ENCODE measurements around the gene CHMP4B. TPM values are rescaled to one million over a fixed set of nuclear protein-coding genes. Genes with fewer than 3 reads are reported as not detected.
A peak's percentile ranks its signal among the peaks of the same experiment; 100 is the strongest.

Gene CHMP4B
- total and polyA plus RNA-seq, 4 donors, result 2.7 to 37.2 (median 17.2) TPM

DNA sequence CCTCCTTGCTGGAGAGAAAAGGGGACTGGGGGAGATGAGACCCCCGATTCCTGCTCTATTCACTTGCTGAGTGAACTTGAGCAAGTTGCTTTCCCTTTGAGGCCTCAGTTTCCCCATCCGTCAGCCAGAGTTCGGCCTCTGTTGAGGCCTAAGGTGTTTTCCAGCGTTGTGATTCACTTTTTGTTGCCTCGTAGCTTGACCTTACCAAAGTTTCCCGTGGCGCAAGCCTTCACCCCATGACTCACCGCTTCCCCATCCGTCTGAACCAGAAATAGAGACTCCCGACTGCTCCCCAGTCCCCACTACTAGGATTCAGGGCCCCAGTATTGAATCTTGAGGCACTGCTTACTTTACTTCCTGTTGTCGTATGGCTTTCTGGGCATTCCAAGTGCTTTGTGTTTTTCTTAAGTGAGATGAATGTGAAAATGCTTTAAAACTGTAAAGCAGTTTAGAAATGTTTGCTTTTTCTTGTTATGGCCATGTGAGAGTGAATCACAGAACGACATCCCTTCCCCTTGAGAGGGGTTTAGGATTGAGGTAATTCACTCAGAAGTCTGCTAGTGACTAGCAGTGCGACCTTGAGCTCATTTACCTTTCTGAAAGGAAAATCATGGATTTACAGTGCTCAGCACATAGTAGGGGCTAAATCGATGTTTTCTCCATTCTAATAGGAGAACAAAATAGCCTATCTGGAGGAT, 1.2 kb downstream of the CHMP4B start:
- Histone ChIP-seq H3K4me3 (ENCODE audit: low read depth in 1 of 3, low read length in 3 of 3) (peak overlapping the region; percentile 84 to 97 (median 94)), H3K36me3 (ENCODE audit: control insufficient read depth in 4 of 4, insufficient read depth in 3 of 4, low read depth in 1 of 4, low read length in 3 of 4) (no peaks in the 10 kb centered on the region), H3K9ac (ENCODE audit: low read depth in 1 of 2, low read length in 2 of 2) (peak overlapping the region; percentile 95 to 100), H3K27ac (ENCODE audit: low read depth in 1 of 2, low read length in 2 of 2) (peak overlapping the region; percentile 93 to 100), H3K27me3 (ENCODE audit: control insufficient read depth in 4 of 4, insufficient read depth in 4 of 4, low read length in 3 of 4) (no peaks in the 10 kb centered on the region), H3K4me1 (ENCODE audit: control insufficient read depth in 4 of 4, insufficient read depth in 4 of 4, low read length in 3 of 4) (peaks cover 12 to 33% (median 25%) of the 10 kb centered on the region in 4 donors), H3K9me3 (ENCODE audit: control insufficient read depth in 4 of 4, low read length in 3 of 4) (no peaks in the 10 kb centered on the region)
- WGBS, result 10% methylated on average over 14 of the region's 14 CpGs
- DNase-seq (ENCODE audit: low spot score), result no peak
- TF ChIP-seq TAF1 (conservative IDR thresholded peaks at IDR 0.05) (no peak), RXRA (IDR thresholded peaks at IDR 0.05) (peak; percentile 34 to 39), JUND (IDR thresholded peaks at IDR 0.05) (peak; percentile 92 to 95)
- TF ChIP-seq, protein P1, sequence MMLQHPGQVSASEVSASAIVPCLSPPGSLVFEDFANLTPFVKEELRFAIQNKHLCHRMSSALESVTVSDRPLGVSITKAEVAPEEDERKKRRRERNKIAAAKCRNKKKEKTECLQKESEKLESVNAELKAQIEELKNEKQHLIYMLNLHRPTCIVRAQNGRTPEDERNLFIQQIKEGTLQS (IDR thresholded peaks at IDR 0.05), result peak; percentile 68

DNA sequence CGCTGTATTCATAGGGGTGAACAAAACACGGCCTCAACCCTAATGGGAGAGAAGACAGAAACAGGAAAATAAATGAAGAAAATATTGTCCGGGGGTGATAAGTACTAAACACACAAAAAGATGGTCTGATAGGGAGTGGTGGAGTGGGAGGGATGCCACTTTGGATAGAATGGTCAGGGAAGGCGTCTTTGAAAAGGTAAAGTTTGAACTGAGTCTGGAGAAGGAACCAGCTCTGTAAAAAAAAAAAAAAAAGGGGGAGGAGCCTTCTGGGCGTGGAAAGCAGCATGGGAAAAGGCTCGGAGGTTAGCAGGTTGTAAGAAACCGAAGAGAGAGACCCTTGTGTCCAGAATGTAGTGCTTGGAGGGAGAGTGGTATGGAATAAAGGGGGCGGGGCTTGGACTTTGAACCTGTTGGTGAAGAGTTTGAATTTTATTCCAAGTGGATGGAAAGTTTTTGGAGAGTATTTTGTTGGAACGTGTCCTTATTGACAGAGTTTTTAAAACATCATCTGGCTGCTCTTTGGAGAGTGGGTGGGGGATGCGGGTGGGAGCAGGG, 1.8 kb downstream of the CHMP4B start:
- 19% methylated on average over 10 of the region's 10 CpGs for WGBS
- Histone ChIP-seq H3K4me1 (ENCODE audit: control insufficient read depth in 4 of 4, insufficient read depth in 4 of 4, low read length in 3 of 4) (peaks cover 12 to 37% (median 25%) of the 10 kb centered on the region in 4 donors), H3K27me3 (ENCODE audit: control insufficient read depth in 4 of 4, insufficient read depth in 4 of 4, low read length in 3 of 4) (no peaks in the 10 kb centered on the region), H3K27ac (ENCODE audit: low read depth in 1 of 2, low read length in 2 of 2) (peak overlapping the region; percentile 93 to 100), H3K4me3 (ENCODE audit: low read depth in 1 of 3, low read length in 3 of 3) (peak overlapping the region; percentile 53 to 94 (median 84)), H3K36me3 (ENCODE audit: control insufficient read depth in 4 of 4, insufficient read depth in 3 of 4, low read depth in 1 of 4, low read length in 3 of 4) (no peaks in the 10 kb centered on the region), H3K9me3 (ENCODE audit: control insufficient read depth in 4 of 4, low read length in 3 of 4) (no peaks in the 10 kb centered on the region), H3K9ac (ENCODE audit: low read depth in 1 of 2, low read length in 2 of 2) (peak overlapping the region; percentile 95 to 100)
- TF ChIP-seq RAD21 (IDR thresholded peaks at IDR 0.05) (no peak), HNF4A (conservative IDR thresholded peaks at IDR 0.05) (peak; percentile 45 to 66), SP1 (IDR thresholded peaks at IDR 0.05) (peak; percentile 17)
- peak; percentile 49 for DNase-seq (ENCODE audit: low spot score)

DNA sequence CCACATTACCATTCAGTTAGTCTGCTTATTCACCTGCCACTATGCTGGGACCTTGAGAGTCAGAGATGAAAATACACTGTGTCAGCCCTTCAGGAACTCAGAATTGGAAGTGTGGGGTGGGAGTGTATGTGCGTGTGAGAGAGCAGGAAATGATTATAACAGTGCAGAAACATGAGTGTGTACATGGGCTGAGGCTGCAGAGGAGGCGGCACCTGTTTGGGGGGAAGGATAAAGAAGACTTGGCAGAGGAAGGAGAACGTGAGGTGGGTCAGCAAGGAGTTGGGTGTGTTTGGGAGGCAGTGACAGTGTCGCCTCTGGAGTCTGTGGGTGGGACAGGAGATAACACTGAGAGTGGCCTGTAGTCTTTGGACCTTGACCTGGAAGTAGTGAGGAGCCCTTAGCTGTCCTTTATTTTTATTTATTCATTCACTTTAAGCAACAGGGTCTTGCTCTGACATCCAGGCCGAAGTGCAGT, 3.1 kb downstream of the CHMP4B start:
- no peaks in the 10 kb centered on the region for H3K36me3 ChIP-seq (ENCODE audit: control insufficient read depth in 4 of 4, insufficient read depth in 3 of 4, low read depth in 1 of 4, low read length in 3 of 4)
- peaks cover 12 to 37% (median 25%) of the 10 kb centered on the region in 4 donors for H3K4me1 ChIP-seq (ENCODE audit: control insufficient read depth in 4 of 4, insufficient read depth in 4 of 4, low read length in 3 of 4)
- H3K4me3 ChIP-seq (ENCODE audit: low read depth in 1 of 3, low read length in 3 of 3), result no peak overlapping the region
- DNase-seq (ENCODE audit: low spot score), result peak; percentile 48
- peak overlapping the region; percentile 7 to 53 for H3K27ac ChIP-seq (ENCODE audit: low read depth in 1 of 2, low read length in 2 of 2)
- H3K27me3 ChIP-seq (ENCODE audit: control insufficient read depth in 4 of 4, insufficient read depth in 4 of 4, low read length in 3 of 4), result no peaks in the 10 kb centered on the region
- WGBS, result 37% methylated on average over 5 of the region's 5 CpGs
- TF ChIP-seq RAD21 (IDR thresholded peaks at IDR 0.05) (peak in 1 of 2 donors; percentile 9), FOXA2 (IDR thresholded peaks at IDR 0.05) (no peak), SP1 (IDR thresholded peaks at IDR 0.05) (peak; percentile 49), HNF4G (IDR thresholded peaks at IDR 0.05) (peak; percentile 10), HNF4A (conservative IDR thresholded peaks at IDR 0.05) (peak; percentile 60 to 78)
- TF ChIP-seq, protein P2, sequence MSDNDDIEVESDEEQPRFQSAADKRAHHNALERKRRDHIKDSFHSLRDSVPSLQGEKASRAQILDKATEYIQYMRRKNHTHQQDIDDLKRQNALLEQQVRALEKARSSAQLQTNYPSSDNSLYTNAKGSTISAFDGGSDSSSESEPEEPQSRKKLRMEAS (IDR thresholded peaks at IDR 0.05), result no peak
- TF ChIP-seq, protein P3, sequence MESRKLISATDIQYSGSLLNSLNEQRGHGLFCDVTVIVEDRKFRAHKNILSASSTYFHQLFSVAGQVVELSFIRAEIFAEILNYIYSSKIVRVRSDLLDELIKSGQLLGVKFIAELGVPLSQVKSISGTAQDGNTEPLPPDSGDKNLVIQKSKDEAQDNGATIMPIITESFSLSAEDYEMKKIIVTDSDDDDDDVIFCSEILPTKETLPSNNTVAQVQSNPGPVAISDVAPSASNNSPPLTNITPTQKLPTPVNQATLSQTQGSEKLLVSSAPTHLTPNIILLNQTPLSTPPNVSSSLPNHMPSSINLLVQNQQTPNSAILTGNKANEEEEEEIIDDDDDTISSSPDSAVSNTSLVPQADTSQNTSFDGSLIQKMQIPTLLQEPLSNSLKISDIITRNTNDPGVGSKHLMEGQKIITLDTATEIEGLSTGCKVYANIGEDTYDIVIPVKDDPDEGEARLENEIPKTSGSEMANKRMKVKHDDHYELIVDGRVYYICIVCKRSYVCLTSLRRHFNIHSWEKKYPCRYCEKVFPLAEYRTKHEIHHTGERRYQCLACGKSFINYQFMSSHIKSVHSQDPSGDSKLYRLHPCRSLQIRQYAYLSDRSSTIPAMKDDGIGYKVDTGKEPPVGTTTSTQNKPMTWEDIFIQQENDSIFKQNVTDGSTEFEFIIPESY (IDR thresholded peaks at IDR 0.05), result no peak
- TF ChIP-seq, protein P4, sequence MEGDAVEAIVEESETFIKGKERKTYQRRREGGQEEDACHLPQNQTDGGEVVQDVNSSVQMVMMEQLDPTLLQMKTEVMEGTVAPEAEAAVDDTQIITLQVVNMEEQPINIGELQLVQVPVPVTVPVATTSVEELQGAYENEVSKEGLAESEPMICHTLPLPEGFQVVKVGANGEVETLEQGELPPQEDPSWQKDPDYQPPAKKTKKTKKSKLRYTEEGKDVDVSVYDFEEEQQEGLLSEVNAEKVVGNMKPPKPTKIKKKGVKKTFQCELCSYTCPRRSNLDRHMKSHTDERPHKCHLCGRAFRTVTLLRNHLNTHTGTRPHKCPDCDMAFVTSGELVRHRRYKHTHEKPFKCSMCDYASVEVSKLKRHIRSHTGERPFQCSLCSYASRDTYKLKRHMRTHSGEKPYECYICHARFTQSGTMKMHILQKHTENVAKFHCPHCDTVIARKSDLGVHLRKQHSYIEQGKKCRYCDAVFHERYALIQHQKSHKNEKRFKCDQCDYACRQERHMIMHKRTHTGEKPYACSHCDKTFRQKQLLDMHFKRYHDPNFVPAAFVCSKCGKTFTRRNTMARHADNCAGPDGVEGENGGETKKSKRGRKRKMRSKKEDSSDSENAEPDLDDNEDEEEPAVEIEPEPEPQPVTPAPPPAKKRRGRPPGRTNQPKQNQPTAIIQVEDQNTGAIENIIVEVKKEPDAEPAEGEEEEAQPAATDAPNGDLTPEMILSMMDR (IDR thresholded peaks at IDR 0.05; ENCODE audit: low read depth, low read length, missing input control), result no peak
- H3K9ac ChIP-seq (ENCODE audit: low read depth in 1 of 2, low read length in 2 of 2), result no peak overlapping the region
- no peaks in the 10 kb centered on the region for H3K9me3 ChIP-seq (ENCODE audit: control insufficient read depth in 4 of 4, low read length in 3 of 4)

All from liver (tissue), 9 donors.